Left colon (tissue), 2 donors: ENCODE results near the gene JAK2. TPM values are rescaled to one million over a fixed set of nuclear protein-coding genes. Genes with fewer than 3 reads are reported as not detected.
"Not testable (repeated sequence)": the region's sequence is repeated elsewhere in the genome, so short reads cannot be mapped to it uniquely, and the experiment has no call there.

ENCODE experiments used
- ATAC-seq: fragments of 200-7000 bp; cut with Tn5 transposase; one replicate; pipeline ENCODE4 v1.9.1; 2020; ENCODE audit warnings: mild to moderate bottlenecking, moderate library complexity
- DNase-seq, 2 donors: peaks; one replicate each; pipeline ENCODE4 v3.0.0-alpha.2; 2020
- intact Hi-C, 2 donors: fragments of 100-400 bp; cut with DNase I in 1 of 2; cut with micrococcal nuclease in 1 of 2; formaldehyde crosslinking; loops; one replicate each; pipeline versions ENCODE4 v1.11.2 to v1.14.0; 2022; cut with DNase I, micrococcal nuclease
- total RNA-seq, 2 donors: library from RNA; stranded (reverse); fragmentation: NEBNext Ultra II Directional; extraction: Animal tissue kit (Norgen Biotek cat#: 25700); gene quantifications; one replicate each; pipeline ENCODE4 v1.2.1, GENCODE V29; 2021
- donor health status: DM: no; HTN: no; CAD: no.
- donor health status: DM: yes; HTN: yes; CAD: no.

Gene JAK2
- total RNA-seq, 2 donors from 2014 or later = 17.2 to 18.9 TPM

GRCh38 chr9:5008202-5008601 lies 23.1 kb downstream of the JAK2 start:
- no peak for DNase-seq

GRCh38 chr9:5013374-5013773 lies 28.3 kb downstream of the JAK2 start:
- no peak for DNase-seq

More at GRCh38 chr9:5008202-5008601, 23.1 kb downstream of the JAK2 start:
- intact Hi-C loops = no loop called here
- ATAC-seq = no peak

GRCh38 chr9:5015934-5016333 lies 30.9 kb downstream of the JAK2 start:
- no peak for DNase-seq

More at GRCh38 chr9:5013374-5013773, 28.3 kb downstream of the JAK2 start:
- intact Hi-C loops = no loop called here
- ATAC-seq = no peak

DNA sequence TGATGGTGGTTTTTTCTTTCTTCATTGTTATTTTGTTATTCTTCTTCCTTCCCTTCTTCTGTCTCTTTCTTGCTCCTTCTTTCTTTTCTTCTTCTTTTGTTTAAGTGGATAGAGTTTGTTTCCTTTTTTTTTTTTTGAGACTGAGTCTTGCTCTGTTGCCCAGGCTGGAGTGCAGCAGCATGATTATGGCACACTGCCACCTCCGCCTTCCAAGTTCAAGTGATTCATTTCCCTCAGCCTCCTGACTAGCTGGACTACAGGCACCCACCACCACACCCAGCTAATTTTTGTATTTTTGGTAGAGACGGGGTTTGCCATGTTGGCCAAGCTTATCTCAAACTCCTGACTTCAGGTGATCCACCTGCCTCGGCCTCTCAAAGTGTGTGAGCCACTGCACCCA lies 40.3 kb downstream of the JAK2 start:
- DNase-seq (no peak), ATAC-seq (no peak)
- intact Hi-C loops = no loop called here

More at GRCh38 chr9:5015934-5016333, 30.9 kb downstream of the JAK2 start:
- intact Hi-C loops = no loop called here
- ATAC-seq = no peak

GRCh38 chr9:5031941-5032340 lies 46.9 kb downstream of the JAK2 start:
- ATAC-seq, DNase-seq, intact Hi-C loops: not testable (repeated sequence)

- ATAC-seq (no peak), DNase-seq (no peak)
- intact Hi-C loops = no loop called here
Measured at GRCh38 chr9:5040730-5041389, 55.8 kb downstream of the JAK2 start.

- DNase-seq (no peak), ATAC-seq (no peak)
- intact Hi-C loops = no loop called here
Measured at GRCh38 chr9:5041390-5042115, 56.5 kb downstream of the JAK2 start.

DNA sequence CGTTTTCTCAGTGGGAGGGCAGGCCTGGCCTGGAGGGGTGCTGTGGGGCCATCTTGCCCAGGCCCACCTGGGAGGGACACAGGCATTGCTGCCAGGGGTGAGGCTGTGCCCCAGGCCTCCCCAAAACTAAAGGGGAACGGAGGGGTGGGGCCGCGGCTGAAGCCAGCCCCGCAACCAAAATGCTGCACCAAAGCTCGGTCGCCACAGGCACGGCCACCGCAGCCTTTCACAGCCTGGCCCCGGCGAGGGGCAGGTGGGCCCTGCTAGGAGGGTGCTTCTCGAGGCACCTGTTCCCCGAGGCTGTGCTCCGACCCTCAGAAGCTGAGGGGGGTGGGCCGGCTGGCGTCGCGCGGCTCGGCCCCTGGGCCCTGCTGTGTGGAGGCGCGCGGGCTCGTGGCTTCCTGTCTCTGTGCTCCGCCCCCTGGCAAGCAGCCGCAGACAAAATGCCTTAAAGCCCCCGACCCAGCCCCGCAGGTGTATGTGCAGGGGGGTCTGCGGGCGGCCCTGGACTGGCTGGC lies 57.6 kb downstream of the JAK2 start:
- no peak for ATAC-seq

GRCh38 chr9:5043381-5043780 lies 58.3 kb downstream of the JAK2 start:
- ATAC-seq = no peak
- intact Hi-C loops = no loop called here

More for the DNA sequence above, 57.6 kb downstream of the JAK2 start:
- DNase-seq = no peak
- intact Hi-C loops = no loop called here

DNA sequence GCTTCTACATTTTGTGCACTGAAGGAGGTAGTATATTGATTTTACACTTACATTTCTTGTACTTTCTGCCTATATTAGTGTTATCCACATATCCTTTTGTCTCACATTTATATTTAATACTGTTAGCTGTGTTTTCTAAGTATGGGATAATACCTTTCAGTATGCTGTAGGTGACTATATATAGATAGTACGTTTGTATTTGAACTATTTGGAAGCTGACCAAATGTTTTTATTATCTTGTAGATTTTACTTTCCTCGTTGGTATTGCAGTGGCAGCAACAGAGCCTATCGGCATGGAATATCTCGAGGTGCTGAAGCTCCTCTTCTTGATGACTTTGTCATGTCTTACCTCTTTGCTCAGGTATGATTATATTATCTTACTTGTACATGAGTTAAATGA lies 59.1 kb downstream of the JAK2 start:
- intact Hi-C loops = no loop called here
- ATAC-seq = no peak
- no peak for DNase-seq

More at GRCh38 chr9:5043381-5043780, 58.3 kb downstream of the JAK2 start:
- no peak for DNase-seq

DNA sequence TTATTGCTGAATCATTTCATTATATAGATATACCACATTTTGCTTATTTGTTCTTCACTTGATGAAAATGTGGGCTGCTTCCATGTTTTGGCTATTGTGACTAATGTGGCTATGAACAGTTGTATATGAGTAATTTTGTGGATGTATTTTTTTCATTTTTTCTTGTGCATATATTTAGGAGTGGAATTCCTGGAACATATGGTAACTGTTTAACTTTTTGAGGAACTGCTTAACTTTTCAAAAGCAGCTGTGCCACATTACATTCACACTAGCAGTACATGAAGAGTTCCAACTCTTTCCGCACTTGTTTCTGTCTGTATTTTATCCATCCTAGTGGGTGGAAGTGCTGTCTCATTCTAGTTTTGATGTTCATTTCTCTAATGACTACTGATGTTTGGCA lies 67.8 kb downstream of the JAK2 start:
- ATAC-seq (no peak), DNase-seq (no peak)
- intact Hi-C loops = no loop called here

GRCh38 chr9:5062631-5063030 lies 77.6 kb downstream of the JAK2 start:
- DNase-seq (no peak), ATAC-seq (no peak)
- intact Hi-C loops = no loop called here

- ATAC-seq (no peak), DNase-seq (no peak)
- intact Hi-C loops = no loop called here
Measured at GRCh38 chr9:5072871-5073270, 87.8 kb downstream of the JAK2 start.

DNA sequence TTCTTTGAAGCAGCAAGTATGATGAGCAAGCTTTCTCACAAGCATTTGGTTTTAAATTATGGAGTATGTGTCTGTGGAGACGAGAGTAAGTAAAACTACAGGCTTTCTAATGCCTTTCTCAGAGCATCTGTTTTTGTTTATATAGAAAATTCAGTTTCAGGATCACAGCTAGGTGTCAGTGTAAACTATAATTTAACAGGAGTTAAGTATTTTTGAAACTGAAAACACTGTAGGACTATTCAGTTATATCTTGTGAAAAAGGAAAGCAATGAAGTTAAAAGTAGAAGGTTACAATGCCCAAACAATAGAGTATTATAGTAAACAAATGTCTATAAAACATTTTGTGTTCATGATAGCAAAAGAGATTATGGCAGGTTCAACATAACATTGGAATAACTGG lies 88.6 kb downstream of the JAK2 start:
- DNase-seq (no peak), ATAC-seq (no peak)
- intact Hi-C loops = no loop called here

GRCh38 chr9:5085993-5086392 lies 100.9 kb downstream of the JAK2 start:
- no peak for ATAC-seq
- intact Hi-C loops = no loop called here

DNA sequence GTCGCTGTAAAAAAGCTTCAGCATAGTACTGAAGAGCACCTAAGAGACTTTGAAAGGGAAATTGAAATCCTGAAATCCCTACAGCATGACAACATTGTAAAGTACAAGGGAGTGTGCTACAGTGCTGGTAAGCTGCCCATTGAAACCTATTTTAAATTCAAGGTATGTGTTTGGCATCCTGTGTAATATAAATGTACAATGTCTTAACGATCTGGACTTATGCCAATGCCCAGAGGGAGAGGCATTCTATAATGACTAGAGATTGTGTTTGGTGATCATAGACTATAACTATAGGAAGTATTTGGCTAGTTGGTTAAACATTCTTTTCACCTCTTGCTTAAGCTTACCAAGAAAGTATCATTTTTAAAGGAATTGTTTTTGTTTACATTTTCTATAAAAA lies 104.7 kb downstream of the JAK2 start:
- intact Hi-C loops = no loop called here
- ATAC-seq (peak; percentile 99), DNase-seq (peak in 1 of 2 donors; percentile 26)

More at GRCh38 chr9:5085993-5086392, 100.9 kb downstream of the JAK2 start:
- no peak for DNase-seq

- ATAC-seq = no peak
- intact Hi-C loops = no loop called here
Measured at GRCh38 chr9:5095795-5096194, 110.7 kb downstream of the JAK2 start.

GRCh38 chr9:5099466-5099865 lies 114.4 kb downstream of the JAK2 start:
- DNase-seq (no peak), ATAC-seq (no peak)
- intact Hi-C loops = no loop called here

More at GRCh38 chr9:5095795-5096194, 110.7 kb downstream of the JAK2 start:
- no peak for DNase-seq

GRCh38 chr9:5101127-5101526 lies 116.1 kb downstream of the JAK2 start:
- ATAC-seq, DNase-seq, intact Hi-C loops: not testable (repeated sequence)

DNA sequence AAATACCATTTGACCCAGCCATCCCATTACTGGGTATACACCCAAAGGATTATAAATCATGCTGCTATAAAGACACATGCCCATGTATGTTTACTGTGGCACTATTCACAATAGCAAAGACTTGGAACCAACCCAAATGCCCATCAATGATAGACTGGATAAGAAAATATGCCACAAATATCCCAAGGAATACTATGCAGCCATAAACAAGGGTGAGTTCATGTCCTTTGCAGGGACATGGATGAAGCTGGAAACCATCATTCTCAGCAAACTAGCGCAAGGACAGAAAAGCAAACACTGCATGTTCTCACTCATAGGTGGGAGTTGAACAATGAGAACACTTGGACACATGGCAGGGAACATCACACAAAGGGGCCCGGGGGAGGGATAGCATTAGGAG lies 121.4 kb downstream of the JAK2 start:
- DNase-seq, ATAC-seq, intact Hi-C loops: not testable (repeated sequence)
